NT2/D1 (cell line): ENCODE measurements around the gene IQSEC1.

ENCODE experiments used
- SUZ12 ChIP-seq: IDR thresholded peaks from 2 replicates; pipeline ENCODE4 v1.6.1; 2011; ENCODE audit not compliant: insufficient read length, insufficient read depth; ENCODE audit errors: extremely low read depth
- YY1 ChIP-seq: IDR thresholded peaks from 2 replicates; pipeline ENCODE4 v1.6.1; 2011; ENCODE audit not compliant: insufficient read length, insufficient read depth
- ZNF274 ChIP-seq: IDR thresholded peaks from 2 replicates; pipeline ENCODE4 v1.6.1; 2011; ENCODE audit warnings: mild to moderate bottlenecking, low read depth, low read length

GRCh38 chr3:12975748-12976522, 97.3 kb downstream of the IQSEC1 start:
- TF ChIP-seq YY1, result no peak
- TF ChIP-seq ZNF274, result no peak
- no peak for TF ChIP-seq SUZ12
